ES-I3 (cell line): ENCODE data around the gene MSRB2.
"Not testable (repeated sequence)": the region's sequence is repeated elsewhere in the genome, so short reads cannot be mapped to it uniquely, and the experiment has no call there.

Experiments used
- H3K36me3 ChIP-seq: 2 replicates; pipeline ENCODE4 v1.6.1; 2013; ENCODE audit warnings: mild to moderate bottlenecking, low read length, control low read depth, moderate library complexity; ENCODE audit not compliant: insufficient read depth
- H3K4me1 ChIP-seq: 2 replicates; pipeline ENCODE4 v1.6.1; 2013; ENCODE audit warnings: mild to moderate bottlenecking, control low read depth, low read length; ENCODE audit not compliant: insufficient read depth
- H3K9ac ChIP-seq: 2 replicates; pipeline ENCODE4 v1.6.1; 2013; ENCODE audit warnings: low read depth, mild to moderate bottlenecking, low read length, moderate library complexity
- H3K9me3 ChIP-seq: 2 replicates; pipeline ENCODE4 v1.6.1; 2013; ENCODE audit warnings: mild to moderate bottlenecking, low read length, moderate library complexity; ENCODE audit not compliant: control insufficient read depth, insufficient read depth

The MSRB2 gene

DNA sequence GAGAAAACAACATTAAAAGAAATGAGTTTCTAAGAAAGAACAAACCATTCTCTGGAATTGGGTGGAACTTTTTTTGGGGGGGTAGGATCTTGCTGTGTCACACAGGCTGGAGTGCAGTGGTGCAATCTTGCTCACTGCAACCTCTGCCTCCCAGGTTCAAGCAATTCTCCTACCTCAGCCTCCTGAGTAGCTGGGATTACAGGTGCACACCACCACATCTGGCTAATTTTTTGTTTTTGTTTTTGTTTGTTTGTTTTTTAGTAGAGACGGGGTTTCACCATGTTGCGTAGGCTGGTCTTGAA lies 30.6 kb upstream of the MSRB2 start:
- not testable (repeated sequence) for H3K9ac ChIP-seq, H3K36me3 ChIP-seq, H3K9me3 ChIP-seq
- H3K4me1 ChIP-seq, result peaks cover 15% of the 10 kb centered on the region

DNA sequence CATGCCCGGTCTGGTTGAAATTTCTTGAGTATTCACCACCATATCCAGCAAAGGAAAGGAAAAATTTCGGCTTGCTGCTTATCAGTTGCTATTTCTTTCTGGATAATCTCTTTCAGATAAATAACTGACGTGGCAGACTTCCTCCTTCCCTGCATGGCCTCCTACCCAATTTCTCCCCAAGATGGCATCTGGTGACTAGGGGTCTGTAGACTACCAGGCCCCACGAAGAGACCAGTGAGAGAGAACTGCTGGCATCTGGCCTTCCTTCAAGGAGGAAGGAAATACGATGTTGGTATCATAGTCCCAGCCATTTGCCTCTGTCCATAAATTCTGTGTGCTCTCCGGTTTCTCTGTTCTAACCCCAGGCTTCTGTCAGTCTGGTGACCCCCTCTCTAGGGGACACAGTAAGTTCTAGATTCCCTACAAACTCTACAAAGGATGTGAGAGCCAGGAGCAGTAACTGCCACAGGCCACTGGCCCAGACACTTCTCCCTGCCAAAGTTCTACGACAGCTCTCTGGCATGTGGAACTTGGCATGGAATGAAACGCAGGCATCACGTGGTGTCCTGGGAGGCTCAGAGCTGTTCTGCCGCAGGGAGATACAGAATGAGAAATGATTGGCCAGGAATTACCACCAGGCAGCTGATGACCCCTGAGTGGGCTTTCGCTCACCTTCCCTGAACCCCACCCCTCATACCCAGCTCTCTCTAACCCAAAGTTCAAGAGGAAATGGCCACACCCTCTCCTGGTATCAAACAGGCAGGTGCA lies 30.0 kb upstream of the MSRB2 start:
- H3K36me3 ChIP-seq, result no peaks in the 10 kb centered on the region
- H3K4me1 ChIP-seq, result peaks cover 15% of the 10 kb centered on the region
- no peak overlapping the region for H3K9ac ChIP-seq
- H3K9me3 ChIP-seq, result no peaks in the 10 kb centered on the region

DNA sequence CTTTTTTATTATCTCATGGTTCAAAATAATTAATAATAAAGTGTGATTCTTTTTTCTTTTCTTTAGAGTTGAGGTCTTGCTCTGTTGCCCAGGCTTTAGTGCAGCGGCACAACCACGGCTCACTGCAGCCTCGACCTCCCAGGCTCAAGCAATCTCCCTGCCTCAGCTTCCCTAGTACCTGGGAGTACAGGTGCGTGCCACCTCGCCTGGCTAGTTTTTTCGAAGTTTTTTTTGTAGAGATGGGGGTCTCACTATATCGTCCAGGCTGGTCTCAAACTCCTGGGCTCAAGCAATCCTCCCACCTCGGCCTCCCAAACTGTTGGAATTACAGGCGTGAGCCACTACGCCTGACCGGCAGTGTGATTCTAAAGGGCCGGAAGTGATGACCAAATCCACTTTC lies 28.0 kb upstream of the MSRB2 start:
- no peaks in the 10 kb centered on the region for H3K9me3 ChIP-seq
- H3K9ac ChIP-seq, result no peak overlapping the region

DNA sequence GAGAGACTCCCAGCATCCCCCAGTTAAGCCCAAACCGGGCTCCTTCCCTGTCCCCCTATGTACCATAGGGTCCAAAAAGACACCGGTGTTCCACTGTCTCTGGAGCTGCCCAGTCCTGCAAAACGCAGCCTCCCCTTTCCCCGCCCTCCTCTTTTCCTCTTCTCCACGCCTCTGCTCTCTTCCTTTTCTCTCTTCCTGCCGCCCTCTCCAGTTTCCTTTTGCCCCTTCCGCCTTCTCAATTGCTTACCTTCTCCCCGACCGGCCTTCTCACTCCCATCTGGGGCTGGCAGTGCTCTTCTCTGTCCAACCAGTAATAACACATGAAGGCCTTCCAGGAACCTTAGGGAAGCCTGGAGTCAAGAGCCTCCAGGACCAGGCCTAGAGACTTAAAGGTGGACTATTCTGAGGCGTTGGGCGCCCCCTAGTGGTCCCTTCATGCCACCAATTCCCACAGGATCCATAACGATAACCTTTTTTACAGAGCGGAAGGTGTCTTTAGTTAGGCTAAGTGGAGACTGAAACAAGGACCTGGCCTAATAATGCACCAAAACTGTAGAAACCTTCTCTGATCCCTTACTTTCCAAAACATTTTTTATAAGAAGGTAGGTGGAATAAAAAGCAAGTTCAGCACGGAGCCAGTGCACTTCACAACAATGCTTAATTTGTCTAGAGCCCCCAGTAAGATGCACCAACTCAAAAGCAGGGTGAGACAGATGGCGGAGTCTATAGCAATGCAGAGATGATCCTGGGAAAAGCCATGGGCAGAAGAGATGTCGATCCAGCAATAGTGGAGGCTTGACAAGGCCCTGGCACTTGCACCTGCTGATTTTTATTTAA lies 27.2 kb upstream of the MSRB2 start:
- Histone ChIP-seq H3K9ac (no peak overlapping the region), H3K4me1 (peaks cover 5% of the 10 kb centered on the region; the same call in 1 of the 2 replicates), H3K36me3 (no peaks in the 10 kb centered on the region), H3K9me3 (no peaks in the 10 kb centered on the region)

More for the DNA sequence above, 28.0 kb upstream of the MSRB2 start:
- H3K36me3 ChIP-seq, result no peaks in the 10 kb centered on the region
- peaks cover 8% of the 10 kb centered on the region; the same call in 1 of the 2 replicates for H3K4me1 ChIP-seq

DNA sequence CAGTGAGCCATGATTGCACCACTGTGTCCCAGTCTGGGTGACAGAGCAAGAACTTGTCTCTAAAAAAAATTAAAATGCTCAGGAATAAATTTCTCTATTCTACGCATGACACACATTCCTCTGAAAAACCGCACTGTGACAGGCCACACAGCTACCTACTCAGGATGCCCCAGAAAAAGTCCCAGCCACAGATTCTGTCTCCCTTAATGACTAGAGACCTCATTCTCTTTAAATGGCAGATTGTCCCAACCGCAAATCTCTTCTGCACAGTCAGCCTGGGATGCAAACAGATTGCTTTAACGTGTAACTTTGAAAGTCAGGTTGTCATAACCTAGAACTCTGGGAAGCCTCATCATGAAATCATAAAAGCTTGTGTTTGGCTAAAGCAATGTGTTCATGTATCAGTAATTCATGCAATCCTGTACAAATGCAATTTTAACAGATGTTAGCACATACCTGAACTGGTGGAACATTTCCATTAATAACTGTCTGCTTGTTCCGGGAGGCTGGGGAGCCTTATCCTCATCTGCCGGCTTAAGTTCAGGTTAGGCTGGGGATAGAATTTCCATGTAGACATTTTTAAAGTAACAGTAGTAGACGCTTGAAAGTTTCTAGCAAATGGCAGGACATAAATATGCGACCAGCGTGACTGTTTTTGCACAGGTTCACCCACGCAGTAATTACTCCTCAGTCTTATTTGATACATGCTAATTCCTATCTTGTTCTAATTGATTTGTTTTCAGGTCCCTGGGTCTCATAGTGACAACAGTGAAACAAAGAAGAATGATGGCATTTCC lies 26.2 kb upstream of the MSRB2 start:
- H3K36me3 ChIP-seq, result no peaks in the 10 kb centered on the region
- H3K4me1 ChIP-seq, result no peaks in the 10 kb centered on the region
- no peak overlapping the region for H3K9ac ChIP-seq
- H3K9me3 ChIP-seq, result no peaks in the 10 kb centered on the region

DNA sequence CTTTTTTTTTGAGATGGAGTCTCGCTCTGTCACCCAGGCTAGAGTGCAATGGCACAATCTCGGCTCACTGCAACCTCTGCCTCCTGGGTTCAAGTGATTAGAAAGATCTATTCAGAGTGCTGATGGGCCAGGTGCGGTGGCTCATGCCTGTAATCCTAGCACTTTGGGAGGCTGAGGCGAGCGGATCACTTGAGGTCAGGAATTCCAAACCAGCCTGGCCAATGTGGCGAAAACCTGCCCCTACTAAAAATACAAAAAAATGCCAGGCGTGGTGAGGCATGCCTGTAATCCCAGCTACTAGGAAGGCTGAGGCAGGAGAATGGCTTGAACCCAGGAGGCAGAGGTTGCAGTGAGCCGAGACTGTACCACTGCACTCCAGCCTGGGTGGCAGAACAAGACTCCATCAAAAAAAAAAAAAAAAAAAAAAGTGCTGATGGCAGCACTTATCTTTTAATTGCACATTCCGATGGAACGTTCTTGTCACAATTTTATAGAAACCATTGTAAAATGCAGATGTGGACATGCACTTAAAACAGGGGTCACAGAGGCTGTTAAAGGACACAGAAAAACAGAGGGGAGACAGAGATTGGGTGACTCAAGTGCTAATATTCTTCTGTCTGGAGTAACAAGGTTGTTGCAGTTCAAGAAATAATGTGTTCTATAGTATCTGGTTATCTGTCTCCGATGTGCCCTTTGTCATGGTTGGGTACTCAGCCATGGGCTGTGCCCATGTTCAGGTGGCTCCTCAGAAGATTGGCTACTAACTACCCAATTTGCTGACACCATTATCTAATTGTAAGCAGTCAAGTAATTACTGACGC lies 25.1 kb upstream of the MSRB2 start:
- H3K9ac ChIP-seq, H3K4me1 ChIP-seq, H3K9me3 ChIP-seq, H3K36me3 ChIP-seq: not testable (repeated sequence)

DNA sequence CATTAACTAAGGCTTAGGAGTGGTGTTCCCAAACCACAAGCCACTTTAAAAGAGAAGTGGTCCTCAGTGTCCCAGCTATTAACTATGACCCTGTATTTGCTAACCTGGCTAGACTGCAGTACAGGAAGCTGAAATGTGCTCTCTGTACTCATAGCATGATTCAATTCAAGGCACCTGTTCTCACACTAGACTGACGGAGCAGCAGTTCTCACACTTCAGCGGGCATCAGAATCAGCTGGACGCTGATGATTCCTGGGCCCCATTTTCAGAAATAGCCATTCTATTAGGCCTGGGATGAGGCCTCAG lies 24.5 kb upstream of the MSRB2 start:
- no peaks in the 10 kb centered on the region for H3K4me1 ChIP-seq
- H3K36me3 ChIP-seq, result no peaks in the 10 kb centered on the region
- no peaks in the 10 kb centered on the region for H3K9me3 ChIP-seq
- no peak overlapping the region for H3K9ac ChIP-seq

DNA sequence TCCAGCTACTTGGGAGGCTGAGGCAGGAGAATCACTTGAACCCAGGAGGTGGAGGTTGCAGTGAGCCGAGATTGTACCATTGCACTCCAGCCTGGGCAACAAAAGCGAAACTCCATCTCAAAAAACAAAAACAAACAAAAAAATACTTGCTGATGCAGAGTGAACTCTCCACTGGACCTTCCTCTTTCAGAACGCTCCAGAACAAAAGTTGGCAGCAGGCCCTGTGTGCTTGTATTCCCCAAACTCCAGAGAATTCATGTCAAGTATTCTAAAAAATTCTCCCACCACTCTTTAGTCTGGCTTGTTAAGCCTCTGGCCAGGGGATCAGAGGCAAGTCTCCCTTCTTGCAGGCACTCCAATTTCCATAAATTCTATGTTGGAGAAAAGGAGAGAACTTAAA lies 22.8 kb upstream of the MSRB2 start:
- H3K9me3 ChIP-seq, H3K9ac ChIP-seq, H3K4me1 ChIP-seq, H3K36me3 ChIP-seq: not testable (repeated sequence)

DNA sequence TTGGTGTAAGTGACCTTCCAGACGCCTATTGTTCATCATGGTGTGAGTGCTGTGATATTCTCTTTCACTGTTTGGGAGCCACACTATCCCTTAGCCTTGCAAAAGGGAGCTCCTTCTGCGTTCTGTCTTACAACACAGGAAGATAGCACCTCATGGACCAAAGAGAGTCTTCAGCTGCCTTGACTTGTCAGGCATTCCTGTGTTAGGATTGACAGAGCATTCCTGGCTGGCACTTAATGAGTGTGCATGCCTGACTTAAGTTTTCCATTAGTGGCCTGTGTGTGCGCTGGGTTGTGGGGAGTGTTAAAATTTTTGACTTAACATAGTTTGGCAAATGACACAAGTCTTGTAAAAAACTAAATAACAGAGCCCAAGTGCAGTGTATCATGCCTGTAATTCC lies 21.9 kb upstream of the MSRB2 start:
- no peaks in the 10 kb centered on the region for H3K36me3 ChIP-seq
- no peaks in the 10 kb centered on the region for H3K4me1 ChIP-seq
- no peaks in the 10 kb centered on the region for H3K9me3 ChIP-seq
- H3K9ac ChIP-seq, result no peak overlapping the region

DNA sequence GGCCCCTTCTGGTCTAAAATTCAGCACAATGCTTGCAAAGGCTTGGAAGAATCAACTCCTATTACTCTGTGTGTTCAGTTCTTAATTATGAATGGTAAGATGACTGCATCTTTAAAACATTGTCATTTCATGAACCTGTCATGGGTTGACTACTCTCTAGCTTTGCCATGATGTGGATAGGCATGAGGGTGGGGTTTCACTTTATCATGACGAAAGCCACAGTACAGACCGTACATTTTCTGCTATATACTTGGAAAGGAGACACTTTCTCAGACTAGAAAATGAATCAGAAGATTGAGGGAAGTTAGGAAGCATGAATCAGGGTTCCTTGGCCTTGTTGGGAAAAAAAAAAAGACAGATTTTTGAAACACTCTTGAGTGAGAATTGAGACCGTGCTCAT lies 19.7 kb upstream of the MSRB2 start:
- no peak overlapping the region for H3K9ac ChIP-seq
- H3K36me3 ChIP-seq, result no peaks in the 10 kb centered on the region
- no peaks in the 10 kb centered on the region for H3K9me3 ChIP-seq
- peaks cover 4% of the 10 kb centered on the region; the same call in 1 of the 2 replicates for H3K4me1 ChIP-seq

DNA sequence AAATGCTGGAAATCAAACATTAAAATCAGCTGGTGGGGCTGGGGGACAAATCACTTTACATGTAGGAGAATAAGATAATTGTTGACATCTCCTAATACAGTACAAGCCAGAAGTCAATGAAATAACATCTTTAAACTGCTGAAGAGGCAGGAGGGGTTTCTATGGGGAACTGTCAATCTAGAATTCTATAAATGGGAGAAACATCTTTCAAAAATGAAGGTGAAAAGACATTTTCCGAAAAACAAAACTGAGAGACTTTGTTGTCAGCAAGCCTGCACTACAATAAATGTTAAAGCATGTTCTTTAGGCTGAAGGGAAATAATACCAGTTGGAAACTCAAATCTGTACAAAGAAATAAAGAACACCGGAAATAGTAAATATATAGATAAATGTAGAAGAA lies 17.3 kb upstream of the MSRB2 start:
- Histone ChIP-seq H3K9ac (no peak overlapping the region), H3K9me3 (no peaks in the 10 kb centered on the region)

DNA sequence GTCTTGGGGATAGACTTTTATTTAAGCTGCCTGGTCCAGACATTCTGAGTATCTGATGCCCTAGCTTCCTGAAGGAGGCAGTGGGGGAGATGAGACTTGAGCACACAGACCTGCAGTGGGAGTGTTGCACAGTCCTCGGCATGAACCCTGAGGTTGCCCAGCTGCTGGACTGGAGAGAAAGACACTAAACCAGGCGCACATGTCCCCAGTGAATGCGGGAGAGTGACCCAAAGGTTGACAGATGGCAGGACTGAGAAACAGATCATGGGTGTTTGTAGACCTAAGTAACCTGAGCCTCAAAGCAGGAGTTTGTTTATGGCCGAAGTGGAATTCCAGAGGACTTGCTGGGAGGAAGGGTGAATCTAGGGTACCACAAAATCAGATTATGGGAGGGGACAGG lies 15.7 kb upstream of the MSRB2 start:
- Histone ChIP-seq H3K4me1 (peaks cover 4% of the 10 kb centered on the region; the same call in 1 of the 2 replicates), H3K36me3 (no peaks in the 10 kb centered on the region), H3K9ac (no peak overlapping the region), H3K9me3 (no peaks in the 10 kb centered on the region)

More for the DNA sequence above, 17.3 kb upstream of the MSRB2 start:
- Histone ChIP-seq H3K4me1 (peaks cover 4% of the 10 kb centered on the region; the same call in 1 of the 2 replicates), H3K36me3 (no peaks in the 10 kb centered on the region)

DNA sequence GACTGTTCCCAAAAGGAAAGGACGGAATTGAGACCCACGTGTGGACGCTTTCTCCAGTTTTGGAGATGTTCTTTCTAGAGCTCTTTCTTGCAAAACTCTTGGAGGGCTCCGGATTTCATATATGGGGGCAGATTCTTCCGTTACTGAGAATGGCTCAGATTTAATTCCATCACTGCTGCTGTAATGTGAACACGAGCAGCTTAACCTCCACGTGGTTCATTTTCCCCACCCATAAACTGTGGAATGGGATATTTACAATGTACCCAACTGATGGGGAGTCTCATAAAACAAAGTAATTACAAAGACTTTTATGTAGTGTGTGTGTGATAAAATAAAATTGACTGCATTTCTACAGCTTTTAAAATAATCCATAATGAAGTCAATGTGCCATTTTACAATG lies 15.1 kb upstream of the MSRB2 start:
- H3K9ac ChIP-seq, result no peak overlapping the region
- peaks cover 4% of the 10 kb centered on the region; the same call in 1 of the 2 replicates for H3K4me1 ChIP-seq
- H3K9me3 ChIP-seq, result no peaks in the 10 kb centered on the region
- H3K36me3 ChIP-seq, result no peaks in the 10 kb centered on the region

DNA sequence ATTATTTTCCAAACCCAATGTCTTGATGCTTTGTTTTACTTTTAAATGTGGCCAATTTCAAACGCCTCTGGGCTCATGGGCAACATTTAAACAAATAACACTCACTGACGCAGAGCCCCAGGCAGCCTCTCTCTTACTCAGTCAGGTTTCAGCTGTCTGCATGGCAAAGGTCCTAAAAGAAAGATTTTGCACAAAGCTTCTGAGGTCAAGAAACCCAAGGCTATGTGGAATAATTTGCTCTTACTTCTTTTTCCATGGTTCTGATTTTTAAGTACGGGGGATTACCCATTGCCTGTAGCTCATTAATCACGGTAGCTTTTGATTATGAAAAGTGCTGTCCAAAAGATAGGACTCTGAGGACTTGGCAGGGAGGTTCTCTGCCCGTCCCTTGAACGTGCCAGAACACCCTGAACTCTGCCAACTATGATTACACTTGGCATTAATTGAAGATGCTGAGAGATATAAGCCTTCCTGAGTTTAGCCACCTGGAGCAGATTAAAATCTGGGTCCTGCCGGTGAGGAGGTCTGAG lies 14.1 kb upstream of the MSRB2 start:
- Histone ChIP-seq H3K9me3 (no peaks in the 10 kb centered on the region), H3K4me1 (peaks cover 4% of the 10 kb centered on the region; the same call in 1 of the 2 replicates), H3K36me3 (no peaks in the 10 kb centered on the region), H3K9ac (no peak overlapping the region)
